Loucy (cell line): Measurements from ENCODE around the gene NFKBIB.

Source experiments
- H2AFZ ChIP-seq: fragments of 200-600 bp; sonication (generic); 2 replicates; pipeline ENCODE4 v1.6.0; 2016; ENCODE audit warnings: antibody characterized with exemption, mild to moderate bottlenecking, low read length, moderate library complexity
- H3F3A ChIP-seq: fragments of 200-600 bp; 2 replicates; pipeline ENCODE4 v1.6.0; 2016; ENCODE audit warnings: antibody characterized with exemption, low read depth, mild to moderate bottlenecking
- H3K27me3 ChIP-seq: fragments of 200-600 bp; sonication (generic); 2 replicates; pipeline ENCODE4 v1.6.1; 2014; ENCODE audit warnings: low read length, mild to moderate bottlenecking; ENCODE audit not compliant: insufficient read depth, poor library complexity, severe bottlenecking
- H3K36me3 ChIP-seq: fragments of 200-600 bp; sonication (generic); 2 replicates; pipeline ENCODE4 v1.6.1; 2016; ENCODE audit warnings: low read length; ENCODE audit not compliant: insufficient read depth
- H3K4me1 ChIP-seq: fragments of 200-600 bp; sonication (generic); 2 replicates; pipeline ENCODE4 v1.5.1; 2014; ENCODE audit warnings: low read length, mild to moderate bottlenecking; ENCODE audit not compliant: insufficient read depth, poor library complexity, severe bottlenecking
- H3K4me2 ChIP-seq: fragments of 200-600 bp; sonication (generic); 2 replicates; pipeline ENCODE4 v1.6.0; 2014; ENCODE audit warnings: antibody characterized with exemption, low read length, low read depth, mild to moderate bottlenecking; ENCODE audit not compliant: poor library complexity, severe bottlenecking
- H3K4me3 ChIP-seq: fragments of 200-600 bp; sonication (generic); 2 replicates; pipeline ENCODE4 v1.5.1; 2014; ENCODE audit warnings: low read length, mild to moderate bottlenecking, mixed read lengths; ENCODE audit not compliant: poor library complexity, severe bottlenecking
- H3K79me2 ChIP-seq: fragments of 200-600 bp; sonication (generic); 2 replicates; pipeline ENCODE4 v1.6.1; 2014; ENCODE audit warnings: low read length; ENCODE audit not compliant: insufficient read depth
- H3K9ac ChIP-seq: fragments of 200-600 bp; sonication (generic); 2 replicates; pipeline ENCODE4 v1.6.0; 2014; ENCODE audit warnings: mild to moderate bottlenecking, low read depth, low read length, moderate library complexity; ENCODE audit not compliant: poor library complexity, severe bottlenecking
- H3K9me2 ChIP-seq: fragments of 200-600 bp; sonication (generic); replicated peaks from 2 replicates; pipeline ENCODE4 v1.6.1; 2016; ENCODE audit warnings: low read depth, low read length, mixed read lengths
- H3K9me3 ChIP-seq: fragments of 200-600 bp; sonication (generic); 2 replicates; pipeline ENCODE4 v1.6.1; 2014; ENCODE audit warnings: mild to moderate bottlenecking, antibody characterized with exemption, low read length, low read depth; ENCODE audit not compliant: insufficient read depth
- H4K20me1 ChIP-seq: fragments of 200-600 bp; sonication (generic); 2 replicates; pipeline ENCODE4 v1.6.0; 2014; ENCODE audit warnings: antibody characterized with exemption, low read length, mild to moderate bottlenecking; ENCODE audit not compliant: insufficient read depth, poor library complexity, severe bottlenecking
- CTCF ChIP-seq: fragments of 200-600 bp; sonication (generic); conservative IDR thresholded peaks from 2 replicates; pipeline ENCODE4 v1.5.1; 2014; ENCODE audit warnings: mild to moderate bottlenecking, antibody characterized with exemption, low read length
- EZH2phosphoT487 ChIP-seq: fragments of 200-600 bp; IDR thresholded peaks from 2 replicates; pipeline ENCODE4 v1.6.1; 2018; ENCODE audit warnings: antibody characterized with exemption, mild to moderate bottlenecking, moderate library complexity, borderline replicate concordance

The NFKBIB gene

GRCh38 chr19:38904581-38905539 lies 5.1 kb downstream of the NFKBIB start:
- Histone ChIP-seq H3K9me3 (no peaks in the 10 kb centered on the region), H3K79me2 (peaks cover 18% of the 10 kb centered on the region), H3K27me3 (no peaks in the 10 kb centered on the region), H4K20me1 (no peaks in the 10 kb centered on the region), H3K36me3 (no peaks in the 10 kb centered on the region; the same call in 1 of the 2 replicates), H3K4me1 (peaks cover 9% of the 10 kb centered on the region), H3K9ac (no peak overlapping the region), H3F3A (no peaks in the 10 kb centered on the region), H2AFZ (no peak overlapping the region), H3K4me2 (no peak overlapping the region), H3K4me3 (no peak overlapping the region), H3K9me2 (no peaks in the 10 kb centered on the region)
- TF ChIP-seq EZH2phosphoT487 (no peak), CTCF (no peak)

DNA sequence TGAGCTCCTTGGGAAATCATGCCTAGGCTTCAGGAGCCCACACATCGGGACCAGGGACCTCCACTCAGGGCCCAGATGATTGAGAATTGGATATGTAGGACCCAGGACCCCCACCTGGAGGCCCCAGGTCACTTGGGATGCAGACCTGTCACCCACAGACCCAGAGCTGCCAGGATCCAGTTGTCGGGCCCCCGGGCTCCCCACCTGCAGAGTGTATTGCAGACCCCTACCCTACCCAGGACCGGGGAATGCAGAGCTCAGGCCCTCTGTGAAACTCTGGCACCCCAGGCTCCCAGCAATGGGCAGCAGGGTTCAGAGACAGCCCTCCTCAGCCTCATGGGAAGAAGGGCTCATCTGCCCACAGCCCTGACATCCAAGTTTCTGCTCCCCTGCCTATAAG lies 5.9 kb downstream of the NFKBIB start:
- no peak overlapping the region for H3K9ac ChIP-seq
- no peaks in the 10 kb centered on the region for H4K20me1 ChIP-seq
- no peaks in the 10 kb centered on the region for H3K9me2 ChIP-seq
- no peaks in the 10 kb centered on the region; the same call in 1 of the 2 replicates for H3K36me3 ChIP-seq
- peaks cover 11% of the 10 kb centered on the region for H3K79me2 ChIP-seq
- H3K4me2 ChIP-seq = no peak overlapping the region
- peaks cover 5% of the 10 kb centered on the region for H3K4me1 ChIP-seq
- H2AFZ ChIP-seq = no peak overlapping the region
- no peaks in the 10 kb centered on the region for H3F3A ChIP-seq
- TF ChIP-seq EZH2phosphoT487 (no peak), CTCF (no peak)
- H3K4me3 ChIP-seq = no peak overlapping the region
- H3K9me3 ChIP-seq = no peaks in the 10 kb centered on the region
- H3K27me3 ChIP-seq = no peaks in the 10 kb centered on the region

- Histone ChIP-seq H2AFZ (no peak overlapping the region), H3K9ac (no peak overlapping the region), H4K20me1 (no peaks in the 10 kb centered on the region), H3K36me3 (no peaks in the 10 kb centered on the region; the same call in 1 of the 2 replicates), H3K9me3 (no peaks in the 10 kb centered on the region), H3F3A (no peaks in the 10 kb centered on the region), H3K79me2 (no peaks in the 10 kb centered on the region), H3K4me2 (no peak overlapping the region), H3K4me1 (no peaks in the 10 kb centered on the region), H3K9me2 (no peaks in the 10 kb centered on the region), H3K4me3 (no peak overlapping the region), H3K27me3 (no peaks in the 10 kb centered on the region)
- TF ChIP-seq EZH2phosphoT487 = no peak
- TF ChIP-seq CTCF = no peak
These were observed 7.5 kb downstream of the NFKBIB start for GRCh38 chr19:38907227-38907626.
